Stimulated activated CD4-positive, alpha-beta T cell treated with anti-CD3 and anti-CD28 coated beads, TNF-alpha, amount 100 ng/mL, for 4 hours (primary cell): ENCODE results near the gene CSTPP1.

Experiments used
- DNase-seq, 3 experiments: peaks; one replicate each; pipeline ENCODE4 v3.0.0-alpha.2; 2020; ENCODE audit warnings: low read depth in 3 of 3

The CSTPP1 gene

DNA sequence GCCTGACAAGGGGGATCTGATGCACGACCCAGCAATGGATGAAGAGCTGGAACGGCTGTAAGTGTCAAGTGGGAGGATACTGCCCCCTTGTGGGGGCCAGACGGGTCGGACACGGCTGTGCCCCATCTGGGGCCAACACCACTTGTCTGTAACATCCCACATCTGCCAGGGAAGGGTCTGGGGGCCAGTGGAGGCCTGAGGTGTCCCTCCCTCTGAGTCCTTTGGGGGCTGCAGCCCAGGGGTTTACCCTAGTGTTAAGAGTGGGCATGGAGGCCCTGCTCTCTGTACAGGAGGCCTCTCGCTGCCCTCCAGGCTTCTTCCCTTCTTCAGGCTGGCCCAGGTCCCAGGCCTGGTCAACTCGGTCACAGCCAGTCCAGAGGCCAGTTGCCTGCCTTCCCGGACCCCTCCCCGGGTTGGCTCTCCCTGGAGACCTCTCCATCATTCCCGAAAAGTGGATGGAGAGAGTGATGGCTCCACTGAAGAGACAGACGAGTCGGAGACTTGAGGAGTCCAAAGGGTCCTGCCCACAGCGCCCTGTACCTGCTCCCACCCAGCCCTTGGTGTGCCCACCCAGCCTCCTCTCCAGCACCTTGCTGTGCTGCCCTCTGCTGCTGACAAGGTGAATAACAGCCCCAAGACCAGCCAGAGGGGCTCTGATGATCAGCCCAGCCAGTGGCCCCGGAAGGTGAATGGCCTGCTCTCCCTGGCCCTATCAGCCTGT is 224.7 kb downstream of the CSTPP1 start:
- peak in 1 of 3 experiments; percentile 43 for DNase-seq

- no peak for DNase-seq
Measured at GRCh38 chr11:47161890-47162289, 225.3 kb downstream of the CSTPP1 start.

- no peak for DNase-seq
Measured at GRCh38 chr11:47162426-47162825, 225.9 kb downstream of the CSTPP1 start.

- DNase-seq = no peak
Measured at GRCh38 chr11:47163193-47163592, 226.6 kb downstream of the CSTPP1 start.

DNA sequence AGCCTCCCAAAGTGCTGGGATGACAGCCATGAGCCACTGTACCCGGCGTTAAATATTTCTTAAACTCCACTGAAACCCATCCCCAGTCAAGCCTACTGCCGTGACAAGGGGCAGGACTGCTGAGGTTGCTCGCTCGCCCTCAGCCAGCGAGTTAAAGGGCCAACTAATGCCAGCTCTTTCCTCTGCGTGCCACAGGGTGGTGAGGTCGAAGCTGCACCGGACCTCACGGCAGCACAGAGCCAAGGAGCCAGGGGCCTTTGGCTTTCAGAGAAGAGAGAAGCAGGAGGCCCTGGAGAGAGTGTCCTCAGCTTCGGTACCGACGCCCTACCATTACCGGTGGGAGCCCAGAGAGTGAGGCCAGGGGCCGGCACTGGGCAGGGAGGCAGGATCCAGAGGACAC is 227.3 kb downstream of the CSTPP1 start:
- DNase-seq = no peak

- no peak for DNase-seq
Measured at GRCh38 chr11:47164321-47164720, 227.8 kb downstream of the CSTPP1 start.

DNA sequence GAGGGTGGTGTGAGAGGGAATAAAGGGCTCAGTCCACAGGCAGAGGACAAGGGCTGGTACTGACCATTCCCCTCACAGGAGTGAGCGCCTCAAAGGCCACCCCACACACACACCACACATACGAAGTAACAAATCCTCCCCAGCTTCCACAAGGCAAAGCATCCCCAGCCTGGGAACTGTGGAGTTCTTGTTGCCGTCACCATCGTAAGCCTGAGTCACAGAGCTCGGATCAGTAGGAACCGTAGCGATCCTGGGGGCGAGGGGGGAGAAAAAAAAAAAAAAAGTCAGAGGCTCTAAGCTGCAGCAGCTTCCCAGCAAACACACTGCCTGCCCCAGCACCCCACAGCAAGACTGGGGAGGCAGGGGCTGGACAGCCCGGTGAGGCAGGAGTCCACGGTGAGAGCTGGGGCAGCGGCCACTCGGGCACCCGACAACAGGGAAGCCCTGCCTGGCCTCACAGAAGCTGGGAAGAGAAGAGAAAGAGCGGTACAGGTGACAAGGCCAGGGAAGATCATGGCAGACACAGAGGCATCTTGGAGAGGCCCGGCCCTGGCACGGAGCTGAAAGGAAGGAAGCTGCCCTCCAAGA is 228.8 kb downstream of the CSTPP1 start:
- DNase-seq = no peak

DNA sequence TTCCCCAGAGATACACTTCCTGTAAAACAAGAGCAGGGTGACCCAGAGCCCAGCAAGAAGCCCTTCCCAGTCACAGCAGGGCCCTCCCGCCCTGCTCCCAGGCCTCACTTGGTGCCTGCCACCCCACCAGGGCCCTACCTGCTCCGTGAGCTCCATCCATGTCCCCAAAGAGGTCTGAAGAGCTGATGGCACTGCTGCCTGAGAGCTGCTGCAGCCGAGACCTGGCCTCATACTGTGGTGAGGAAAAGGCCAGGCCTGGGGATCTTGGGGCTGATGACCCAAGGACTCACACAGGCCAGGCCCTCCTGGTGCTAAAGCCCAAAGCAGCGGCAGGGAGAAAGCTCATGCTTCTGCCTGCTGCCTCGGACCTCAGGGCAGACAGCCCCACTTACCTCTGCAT is 229.8 kb downstream of the CSTPP1 start:
- no peak for DNase-seq

- no peak for DNase-seq
Measured at GRCh38 chr11:47171061-47171838, 234.7 kb downstream of the CSTPP1 start.

DNA sequence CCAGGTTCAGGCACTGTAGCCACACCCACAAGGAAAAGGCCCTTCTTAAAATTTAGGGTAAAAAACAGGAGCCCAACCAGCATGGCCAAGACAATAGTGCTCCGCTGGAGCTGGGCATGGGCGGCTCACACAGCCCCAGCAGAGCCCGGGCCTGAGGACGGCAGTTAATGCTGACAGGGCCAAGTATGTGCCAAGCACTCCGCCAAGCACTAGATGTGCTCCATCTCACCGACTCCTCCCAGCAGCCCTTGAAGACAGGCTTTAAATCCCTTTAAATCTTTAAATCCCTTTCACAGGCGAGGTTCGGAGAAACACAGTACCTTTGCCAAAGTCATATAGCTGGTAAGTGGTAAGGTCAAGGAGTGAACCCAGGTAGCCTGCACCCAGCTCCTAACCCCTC is 235.3 kb downstream of the CSTPP1 start:
- no peak for DNase-seq

- DNase-seq = no peak
Measured at GRCh38 chr11:47172740-47173336, 236.3 kb downstream of the CSTPP1 start.

DNA sequence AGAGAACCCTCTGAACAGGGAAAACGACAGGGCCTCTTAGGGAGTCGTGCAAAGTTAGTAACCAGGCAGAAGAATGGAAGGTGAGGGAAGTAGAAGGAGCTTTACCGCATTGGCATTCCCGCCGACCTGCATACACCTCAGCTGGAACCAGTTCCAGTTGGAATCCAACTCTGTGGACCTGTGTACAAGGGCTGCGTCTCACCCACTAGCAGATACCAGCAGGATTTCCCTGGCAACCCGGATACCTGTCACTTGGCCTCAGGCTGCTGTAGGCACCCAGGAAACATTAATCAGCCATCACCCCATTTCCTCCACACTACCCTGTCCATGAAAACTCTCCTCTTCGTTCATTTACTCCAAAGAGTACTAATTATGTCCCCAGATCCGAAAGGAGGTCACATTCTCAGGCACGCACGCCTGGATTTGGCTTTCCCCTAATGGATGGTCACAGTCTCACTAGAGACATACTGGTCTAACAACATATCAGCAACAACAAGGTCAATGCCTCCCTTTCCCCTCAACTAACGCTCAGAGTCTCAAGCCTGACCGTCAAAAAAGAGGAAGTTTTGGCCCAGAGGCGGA is 239.3 kb downstream of the CSTPP1 start:
- no peak for DNase-seq

GRCh38 chr11:47176328-47177228 is 240.0 kb downstream of the CSTPP1 start, which contains the start of gene ARFGAP2:
ARFGAP2 (minus strand) TSS chr11:47176879; CDS start chr11:47176853, 26 bp downstream.
- DNase-seq = peak; percentile 90 to 93 (median 91)

DNA sequence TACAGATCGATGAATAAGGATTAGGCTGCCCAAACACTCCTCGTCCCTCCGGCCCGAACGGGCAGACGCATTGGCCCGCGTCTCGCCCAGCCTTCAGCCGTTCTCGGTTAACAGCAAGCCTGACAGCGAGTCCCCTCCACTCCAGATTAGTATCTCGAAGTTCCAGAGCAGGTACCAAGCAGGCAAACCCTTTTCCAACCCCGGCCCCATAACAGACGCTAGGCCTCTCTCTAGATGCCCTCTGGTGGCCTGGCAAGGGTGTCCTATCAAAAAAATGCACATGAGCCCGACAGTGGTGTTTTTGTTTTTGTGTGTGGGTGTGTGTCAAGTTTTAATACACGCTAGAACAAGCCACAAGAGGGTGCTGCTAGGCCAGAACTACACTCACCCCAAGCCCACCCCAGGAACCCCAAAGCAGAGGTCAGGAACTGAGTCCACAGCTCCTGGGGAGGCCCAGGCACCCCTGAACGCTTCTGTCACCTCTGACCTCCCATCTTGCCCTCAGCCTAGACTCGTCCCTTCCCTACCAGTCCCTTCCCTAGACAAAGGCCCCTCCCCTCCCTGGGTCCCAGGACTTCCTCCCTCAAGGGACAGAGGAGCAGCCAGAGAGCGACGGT is 240.8 kb downstream of the CSTPP1 start:
- DNase-seq = peak in 2 of 3 experiments; percentile 51 to 60

DNA sequence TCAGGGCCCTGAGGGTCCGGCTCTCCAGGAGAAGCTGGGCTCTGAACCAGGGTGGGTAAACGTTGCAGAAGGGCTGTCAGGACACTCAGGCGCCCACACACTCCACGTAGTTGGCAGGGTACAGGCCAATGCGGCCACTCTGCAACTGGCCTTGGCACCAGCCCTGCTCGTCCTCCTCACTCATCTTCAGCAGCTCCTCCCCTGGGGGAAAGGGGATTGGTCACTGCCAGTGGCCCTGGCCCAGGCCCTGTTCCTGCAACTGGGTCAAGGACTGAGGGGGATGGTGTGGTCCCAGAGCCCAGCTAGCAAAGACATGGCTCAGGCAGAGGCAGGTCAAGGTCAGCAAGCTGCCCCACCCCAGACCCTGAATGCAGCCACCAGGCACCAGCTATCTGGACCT is 241.3 kb downstream of the CSTPP1 start:
- no peak for DNase-seq

DNA sequence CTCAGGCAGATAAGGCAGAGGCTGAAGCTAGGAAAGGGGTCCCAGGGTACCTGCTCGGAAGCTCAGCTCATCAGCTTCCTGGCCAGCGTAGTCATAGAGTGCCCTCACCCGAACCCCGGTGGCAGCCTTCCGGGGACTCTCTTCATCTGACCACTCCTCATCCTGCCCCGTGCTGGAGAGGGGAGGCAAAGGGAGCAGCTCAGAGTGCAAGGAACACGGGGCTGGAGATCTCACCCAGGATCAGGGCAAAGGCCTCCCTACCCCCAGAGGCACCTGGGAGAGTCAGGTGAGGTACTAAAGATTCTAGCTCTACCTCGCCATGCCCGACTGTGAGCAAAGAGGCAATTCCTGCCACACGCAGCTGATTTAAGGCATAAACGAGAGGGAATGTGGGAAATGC is 241.8 kb downstream of the CSTPP1 start:
- DNase-seq = no peak

GRCh38 chr11:47178737-47179654 is 242.4 kb downstream of the CSTPP1 start:
- DNase-seq = no peak

DNA sequence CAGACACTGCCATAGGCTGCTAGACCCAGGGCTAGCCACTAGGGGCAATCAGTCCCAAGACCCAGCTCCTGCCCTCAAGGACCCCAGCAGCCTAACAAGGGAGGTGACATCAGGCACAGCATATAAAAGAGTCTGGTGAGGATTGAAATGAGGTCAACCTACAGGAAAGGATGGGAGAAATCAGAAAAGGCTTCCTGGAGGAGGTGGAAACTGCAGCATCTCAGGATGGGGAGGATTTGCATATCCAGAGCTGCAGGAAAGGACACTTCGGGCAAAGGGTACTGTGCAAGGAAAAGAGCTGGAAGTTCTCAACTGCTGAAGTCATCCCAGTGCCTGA is 243.1 kb downstream of the CSTPP1 start:
- DNase-seq = no peak

- no peak for DNase-seq
Measured at GRCh38 chr11:47180006-47180787, 243.6 kb downstream of the CSTPP1 start.
